Aorta (tissue), 5 donors: Measurements from ENCODE around the gene CTTNBP2. TPM values are rescaled to one million over a fixed set of nuclear protein-coding genes. Genes with fewer than 3 reads are reported as not detected.
A peak's percentile ranks its signal among the peaks of the same experiment; 100 is the strongest.

Experiments
- ATAC-seq: fragments of 200-7000 bp; cut with Tn5 transposase; one replicate; pipeline ENCODE4 v1.9.1; 2022; ENCODE audit warnings: moderate library complexity; ENCODE audit not compliant: low FRiP score
- DNase-seq, 2 donors: peaks; one replicate each; pipeline ENCODE4 v3.0.0-alpha.2; 2020
- H3K27ac ChIP-seq, 2 donors: one replicate each; pipeline ENCODE4 v1.5.1; 2013; ENCODE audit warnings: low read length in 2 of 2, mild to moderate bottlenecking in 2 of 2, moderate library complexity in 2 of 2, control low read depth in 1 of 2, inconsistent platforms in 1 of 2, low read depth in 1 of 2
- H3K27me3 ChIP-seq, 2 donors: one replicate each; pipeline ENCODE4 v1.6.1; 2013; ENCODE audit warnings: control low read depth in 1 of 2, low read length in 1 of 2, mild to moderate bottlenecking in 1 of 2, moderate library complexity in 1 of 2; ENCODE audit not compliant: insufficient read depth in 2 of 2, control insufficient read depth in 1 of 2
- H3K36me3 ChIP-seq, 2 donors: one replicate each; pipeline ENCODE4 v1.6.1; 2013; ENCODE audit warnings: control low read depth in 1 of 2, low read length in 1 of 2, mild to moderate bottlenecking in 1 of 2; ENCODE audit not compliant: insufficient read depth in 2 of 2, control insufficient read depth in 1 of 2
- H3K4me1 ChIP-seq, 2 donors: one replicate each; pipeline ENCODE4 v1.6.1; 2013; ENCODE audit warnings: low read length in 2 of 2, control low read depth in 1 of 2, mild to moderate bottlenecking in 1 of 2, moderate library complexity in 1 of 2; ENCODE audit not compliant: insufficient read depth in 2 of 2, control insufficient read depth in 1 of 2
- H3K4me3 ChIP-seq, 2 donors: one replicate each; pipeline ENCODE4 v1.5.1; 2013; ENCODE audit warnings: low read length in 2 of 2, control low read depth in 1 of 2, mild to moderate bottlenecking in 1 of 2
- H3K9me3 ChIP-seq: one replicate; pipeline ENCODE4 v1.6.1; 2013; ENCODE audit warnings: mild to moderate bottlenecking, low read length; ENCODE audit not compliant: control insufficient read depth
- WGBS, 2 donors: extraction: QIAGEN DNeasy Blood & Tissue Kit; methylation state at CpG; one replicate each; pipeline ENCODE4 v1.1.7; 2013; 5-methylcytosine and 5-hydroxymethylcytosine counted together
- intact Hi-C, 2 donors: fragments of 100-400 bp; cut with DNase I; formaldehyde crosslinking; loops; one replicate each; pipeline versions ENCODE4 v1.14.2 to v1.15.0; 2022
- polyA plus RNA-seq, 2 donors: library from polyadenylated mRNA; stranded (reverse); fragments of 200-250 nt; gene quantifications; one replicate each; pipeline ENCODE4 v1.2.3, GENCODE V29; 2013
- total RNA-seq, 2 donors: library from RNA; stranded (reverse); fragmentation: NEBNext Ultra II Directional; extraction: Animal tissue kit (Norgen Biotek cat#: 25700); gene quantifications; one replicate each; pipeline ENCODE4 v1.2.1, GENCODE V29; 2021
- donor health status: healthy with polysubstance abuse.
- donor health status: Bipolar disorder and iron deficiency.
- donor health status: DM: no; HTN: no; CAD: no.
- donor health status: DM: no; HTN: no; CAD: no.
- donor health status: DM: yes; HTN: yes; CAD: no.

CTTNBP2 gene
- total and polyA plus RNA-seq, 4 donors = 1.2 to 29.6 (median 8.6) TPM

DNA sequence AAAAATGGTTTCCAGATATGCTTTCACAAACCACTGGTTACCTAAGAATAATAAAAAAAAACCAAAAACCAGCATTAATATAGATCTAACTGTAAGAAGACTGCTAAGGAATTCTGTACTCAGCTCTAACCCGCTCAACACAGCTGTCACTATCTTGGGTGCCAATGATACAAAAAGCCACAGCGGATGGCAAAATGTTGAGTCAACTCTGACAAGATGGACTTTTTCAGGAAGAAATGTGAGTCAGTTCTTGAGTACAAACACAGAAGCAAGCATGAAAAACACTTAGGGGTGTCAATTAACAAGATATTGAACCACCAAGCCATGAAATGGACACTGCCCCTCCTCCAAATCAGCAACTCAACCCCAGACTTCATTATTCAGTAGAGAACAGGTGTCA is 55.0 kb downstream of the CTTNBP2 start:
- Histone ChIP-seq H3K27ac (no peak overlapping the region), H3K27me3 (no peaks in the 10 kb centered on the region), H3K9me3 (no peaks in the 10 kb centered on the region), H3K4me3 (no peak overlapping the region), H3K36me3 (no peaks in the 10 kb centered on the region), H3K4me1 (no peaks in the 10 kb centered on the region)
- intact Hi-C loops = no loop called here
- 85 to 99% methylated on average over 2 of the region's 2 CpGs for WGBS, 2 donors
- ATAC-seq (no peak), DNase-seq (no peak)

GRCh38 chr7:117816727-117817126 is 56.5 kb downstream of the CTTNBP2 start:
- H3K4me3 ChIP-seq = no peak overlapping the region
- ATAC-seq (no peak), DNase-seq (no peak)
- no peaks in the 10 kb centered on the region for H3K36me3 ChIP-seq
- H3K9me3 ChIP-seq = no peaks in the 10 kb centered on the region
- intact Hi-C loops = no loop called here
- no peak overlapping the region for H3K27ac ChIP-seq
- 62 to 82% methylated on average over 7 of the region's 7 CpGs for WGBS, 2 donors
- no peaks in the 10 kb centered on the region for H3K27me3 ChIP-seq
- no peaks in the 10 kb centered on the region for H3K4me1 ChIP-seq

DNA sequence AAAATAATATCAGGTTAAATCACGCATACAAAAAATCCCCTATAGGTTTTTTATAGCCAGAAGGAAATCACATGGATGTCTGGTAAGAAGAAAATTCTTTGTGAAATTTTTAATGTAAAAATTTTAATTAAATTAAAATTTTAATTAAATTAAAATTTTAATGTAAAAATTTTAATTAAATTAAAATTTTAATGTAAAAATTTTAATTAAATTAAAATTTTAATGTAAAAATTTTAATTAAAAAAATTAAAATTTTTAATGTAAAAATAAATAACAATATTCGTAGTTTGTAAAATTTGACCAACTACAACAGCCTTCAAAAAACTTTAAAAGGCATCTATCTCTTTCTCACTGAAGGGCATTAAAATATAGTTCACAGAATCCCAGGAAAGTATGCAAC is 61.5 kb downstream of the CTTNBP2 start:
- no peak overlapping the region for H3K27ac ChIP-seq
- no peaks in the 10 kb centered on the region for H3K27me3 ChIP-seq
- H3K9me3 ChIP-seq = no peaks in the 10 kb centered on the region
- H3K36me3 ChIP-seq = no peaks in the 10 kb centered on the region
- ATAC-seq (no peak), DNase-seq (no peak)
- no peak overlapping the region for H3K4me3 ChIP-seq
- 96% methylated on average over 2 of the region's 2 CpGs for WGBS, 2 donors
- intact Hi-C loops = no loop called here
- no peaks in the 10 kb centered on the region for H3K4me1 ChIP-seq

- Histone ChIP-seq H3K27ac (no peak overlapping the region), H3K36me3 (no peaks in the 10 kb centered on the region), H3K9me3 (no peaks in the 10 kb centered on the region), H3K27me3 (no peaks in the 10 kb centered on the region), H3K4me3 (no peak overlapping the region), H3K4me1 (no peaks in the 10 kb centered on the region)
- ATAC-seq (no peak), DNase-seq (no peak)
- intact Hi-C loops = no loop called here
- WGBS, 2 donors = 54 to 72% methylated on average over 6 of the region's 6 CpGs
Observed at GRCh38 chr7:117810642-117811512, 62.4 kb downstream of the CTTNBP2 start.

DNA sequence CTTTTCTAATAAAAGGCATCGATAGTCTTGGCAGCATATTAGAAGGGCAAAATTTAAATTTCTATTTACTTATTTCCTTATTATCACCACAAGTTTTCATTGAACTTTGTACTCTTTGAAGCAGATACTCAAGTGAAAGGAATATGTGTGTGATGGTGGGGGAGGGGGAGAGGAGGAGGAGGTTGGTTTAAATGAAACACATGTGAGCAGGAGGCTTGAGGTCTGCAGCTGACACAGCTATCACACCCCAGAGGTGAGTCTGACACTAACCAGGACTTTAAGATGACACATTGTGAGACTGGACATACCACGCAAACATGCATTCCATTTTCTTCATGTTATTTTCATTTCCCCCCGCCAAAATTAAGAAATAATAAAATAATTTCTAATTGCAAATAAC is 63.3 kb downstream of the CTTNBP2 start:
- Histone ChIP-seq H3K4me3 (no peak overlapping the region), H3K36me3 (no peaks in the 10 kb centered on the region), H3K27ac (no peak overlapping the region), H3K4me1 (no peaks in the 10 kb centered on the region), H3K27me3 (no peaks in the 10 kb centered on the region), H3K9me3 (no peaks in the 10 kb centered on the region)
- intact Hi-C loops = loop anchor here in 1 of 2 donors (10.0 kb wide), 1 partner anchor 55 kb away; no protein-coding TSS in a partner anchor
- no peak for DNase-seq
- WGBS, 2 donors = 87 to 91% methylated on average over 3 of the region's 3 CpGs
- no peak for ATAC-seq

DNA sequence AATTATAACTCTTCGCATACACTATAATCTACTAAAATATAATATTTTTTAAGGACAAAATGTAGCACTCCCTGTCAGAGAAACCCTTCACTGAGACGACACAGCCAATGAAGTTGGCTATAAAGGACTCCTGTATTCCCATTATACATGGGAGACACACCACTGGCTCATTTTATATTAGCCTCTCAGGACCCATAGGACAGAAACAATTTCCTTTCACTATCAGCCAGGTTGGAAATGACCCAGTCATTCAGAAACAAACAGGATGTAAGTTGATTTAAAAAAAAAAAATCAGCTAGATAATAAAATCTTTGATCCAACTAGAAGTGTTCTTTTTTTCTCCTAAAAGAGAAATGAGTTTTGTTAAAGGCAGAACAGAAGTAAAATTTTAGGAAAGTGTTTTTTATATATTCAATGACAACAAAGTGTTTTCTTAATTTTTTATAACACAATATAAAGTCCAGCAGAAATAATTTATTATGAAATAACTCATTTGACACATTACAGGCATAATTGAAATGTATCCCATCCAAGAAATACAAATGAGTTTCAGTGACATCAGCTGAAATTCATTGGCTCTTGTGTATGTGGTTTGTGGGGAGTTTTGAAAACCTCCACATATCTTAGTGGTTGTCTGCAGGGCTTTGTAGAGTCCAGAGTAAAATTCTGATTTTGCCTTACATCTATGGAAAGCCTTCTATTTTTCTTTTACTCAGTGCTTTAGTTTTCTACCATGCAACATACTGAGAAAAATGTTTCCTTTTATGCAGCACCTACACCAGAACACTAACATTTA is 64.1 kb downstream of the CTTNBP2 start:
- ATAC-seq (peak; percentile 53), DNase-seq (no peak)
- Histone ChIP-seq H3K36me3 (no peaks in the 10 kb centered on the region), H3K9me3 (no peaks in the 10 kb centered on the region), H3K27ac (no peak overlapping the region), H3K27me3 (no peaks in the 10 kb centered on the region), H3K4me1 (peaks cover 0 to 2% of the 10 kb centered on the region in 2 donors), H3K4me3 (no peak overlapping the region)
- intact Hi-C loops = loop anchor here in 1 of 2 donors (10.0 kb wide), 1 partner anchor 56 kb away; no protein-coding TSS in a partner anchor
- WGBS, 2 donors = 60 to 66% methylated on average over 2 of the region's 2 CpGs

DNA sequence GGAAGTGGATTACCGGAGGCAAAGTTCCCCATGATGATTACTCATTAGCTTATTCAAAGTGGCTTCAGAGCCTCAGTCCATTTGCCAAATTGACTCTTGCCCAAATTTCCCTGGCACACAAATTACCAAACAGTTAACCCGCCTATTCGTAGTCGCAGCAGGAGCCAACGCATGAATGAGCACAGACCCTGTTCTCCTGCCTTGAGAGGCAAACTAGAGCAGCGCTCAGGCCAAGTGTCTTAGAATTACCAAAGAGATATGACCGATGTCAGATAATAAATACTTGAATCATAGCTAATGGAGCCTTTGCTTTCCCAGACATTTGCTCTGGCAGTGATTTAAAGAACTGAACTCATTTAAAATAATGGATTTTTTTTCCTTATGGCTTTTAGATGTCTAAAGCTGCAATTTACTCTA is 64.9 kb downstream of the CTTNBP2 start:
- intact Hi-C loops = loop anchor here in 1 of 2 donors (10.0 kb wide), 1 partner anchor 56 kb away; no protein-coding TSS in a partner anchor
- peak; percentile 89 for ATAC-seq
- Histone ChIP-seq H3K36me3 (no peaks in the 10 kb centered on the region), H3K9me3 (no peaks in the 10 kb centered on the region), H3K27ac (no peak overlapping the region), H3K27me3 (no peaks in the 10 kb centered on the region), H3K4me1 (peaks cover 0 to 2% of the 10 kb centered on the region in 2 donors), H3K4me3 (no peak overlapping the region)
- DNase-seq = peak in 1 of 2 donors; percentile 67
- WGBS, 2 donors = 7 to 14% methylated on average over 7 of the region's 7 CpGs

- Histone ChIP-seq H3K4me3 (no peak overlapping the region), H3K27me3 (no peaks in the 10 kb centered on the region), H3K4me1 (peaks cover 0 to 2% of the 10 kb centered on the region in 2 donors), H3K27ac (no peak overlapping the region), H3K36me3 (no peaks in the 10 kb centered on the region), H3K9me3 (no peaks in the 10 kb centered on the region)
- ATAC-seq = no peak
- DNase-seq = no peak
- intact Hi-C loops = loop anchor here in 1 of 2 donors (10.0 kb wide), 1 partner anchor 57 kb away; no protein-coding TSS in a partner anchor
- 76 to 80% methylated on average over 3 of the region's 3 CpGs for WGBS, 2 donors
Observed at GRCh38 chr7:117807676-117808075, 65.6 kb downstream of the CTTNBP2 start.
